K562 (cell line): ENCODE measurements around the gene HOXB3. TPM values are rescaled to one million over a fixed set of nuclear protein-coding genes. Genes with fewer than 3 reads are reported as not detected.
A peak's percentile ranks its signal among the peaks of the same experiment; 100 is the strongest.

Experiments used
- CHD4 ChIP-seq: fragments of 200-600 bp; sonication (generic); IDR thresholded peaks from 3 replicates; pipeline ENCODE4 v1.6.1; 2012; ENCODE audit warnings: low read depth, mild to moderate bottlenecking, mixed read lengths, low read length, inconsistent platforms; ENCODE audit not compliant: insufficient read depth, insufficient replicate concordance, poor library complexity, severe bottlenecking
- EHMT2 ChIP-seq: fragments of 450-650 bp; IDR thresholded peaks from 2 replicates; pipeline ENCODE4 v1.6.1; 2018; ENCODE audit warnings: antibody characterized with exemption
- HMGN3 ChIP-seq: IDR thresholded peaks from 2 replicates; pipeline ENCODE4 v1.6.1; 2011; ENCODE audit warnings: borderline replicate concordance, low read depth, mild to moderate bottlenecking, mixed read lengths, low read length; ENCODE audit not compliant: insufficient read length; ENCODE audit errors: extremely low read depth
- MBD2 ChIP-seq: sonication (generic); IDR thresholded peaks from 2 replicates; pipeline ENCODE4 v1.6.1; 2016; ENCODE audit warnings: low read depth, borderline replicate concordance
- MCM7 ChIP-seq, 2 experiments: fragments of 450-650 bp; IDR thresholded peaks; 2 replicates each; pipeline ENCODE4 v1.6.1; 2016 to 2018
- NFIC ChIP-seq: fragments of 450-650 bp; IDR thresholded peaks from 2 replicates; pipeline ENCODE4 v1.6.1; 2017; ENCODE audit warnings: mild to moderate bottlenecking, inconsistent platforms
- NFRKB ChIP-seq: fragments of 450-650 bp; IDR thresholded peaks from 2 replicates; pipeline ENCODE4 v1.6.1; 2016; ENCODE audit warnings: low read depth
- POU5F1 ChIP-seq: fragments of 150-350 bp; IDR thresholded peaks from 2 replicates; pipeline ENCODE4 v1.6.1; 2014; ENCODE audit warnings: borderline replicate concordance, low read length, low read depth, mild to moderate bottlenecking; ENCODE audit not compliant: partially characterized antibody
- RNF2 ChIP-seq: sonication (generic); IDR thresholded peaks from 2 replicates; pipeline ENCODE4 v1.6.1; 2016
- SIN3A ChIP-seq, 2 experiments: fragments of 150-350 bp in 1 of 2; IDR thresholded peaks; 2 replicates each; pipeline ENCODE4 v1.6.1; 2011 to 2016; ENCODE audit warnings: borderline replicate concordance in 2 of 2, low read depth in 2 of 2, low read length in 2 of 2, mild to moderate bottlenecking in 2 of 2, moderate library complexity in 2 of 2; ENCODE audit not compliant: control insufficient read depth in 1 of 2
- SP1 ChIP-seq: sonication (generic); formaldehyde crosslinking; IDR thresholded peaks from 2 replicates; pipeline ENCODE4 v1.8.1; 2022; ENCODE audit warnings: mild to moderate bottlenecking, missing genetic modification reagents
- SRSF3 ChIP-seq: fragments of 200-400 bp; formaldehyde crosslinking; IDR thresholded peaks from 2 replicates; pipeline ENCODE4 v1.6.1; 2016; ENCODE audit warnings: mild to moderate bottlenecking, low read length, moderate library complexity; ENCODE audit not compliant: insufficient read depth
- TEAD4 ChIP-seq, 2 experiments: sonication (generic) in 1 of 2; formaldehyde crosslinking in 1 of 2; IDR thresholded peaks; 2 replicates each; pipeline versions ENCODE4 v1.6.1 to v1.8.0; 2012 to 2022; ENCODE audit warnings: borderline replicate concordance in 1 of 2, inconsistent platforms in 1 of 2, low read length in 1 of 2, mild to moderate bottlenecking in 1 of 2, missing genetic modification reagents in 1 of 2
- ZKSCAN3 ChIP-seq: fragments of 250-450 bp; sonication (Bioruptor Pico); IDR thresholded peaks from 2 replicates; pipeline ENCODE4 v1.4.0; 2020
- ZNF174 ChIP-seq: fragments of 250-450 bp; sonication (Bioruptor Pico); IDR thresholded peaks from 2 replicates; pipeline ENCODE4 v1.4.0; 2020; ENCODE audit warnings: mild to moderate bottlenecking
- ZNF696 ChIP-seq: fragments of 250-450 bp; sonication (Bioruptor Pico); conservative IDR thresholded peaks from 2 replicates; pipeline ENCODE4 v1.4.0; 2020; ENCODE audit warnings: mild to moderate bottlenecking, moderate library complexity
- ZNF785 ChIP-seq: fragments of 250-450 bp; sonication (Bioruptor Pico); IDR thresholded peaks from 2 replicates; pipeline ENCODE4 v1.4.0; 2020; ENCODE audit warnings: mild to moderate bottlenecking
- polyA plus RNA-seq, 8 experiments: library from polyadenylated mRNA; depleted of rRNA in 4 of 8; stranded (reverse) in 5 of 8; unstranded in 3 of 8; fragments of >200 nt; fragmentation: Nextera tagmentation in 2 of 8; fragmentation: Illumina TruSeq in 1 of 8; extraction: Ambion mirVana in 2 of 8; extraction: Trizol in 1 of 8; gene quantifications; 2 replicates each; pipeline versions ENCODE4 v1.2.1 to v1.2.3, GENCODE V29; 2011 to 2014; ENCODE audit warnings: inconsistent platforms in 1 of 8, missing spikeins in 1 of 8
- total RNA-seq, 7 experiments: library from RNA; depleted of rRNA in 6 of 7; stranded (reverse); fragments of >200 nt in 6 of 7; fragmentation: Illumina TruSeq in 2 of 7; extraction: Trizol in 2 of 7; gene quantifications; 2 replicates each; pipeline versions ENCODE4 v1.2.1 to v1.2.3, GENCODE V29; 2011 to 2021; ENCODE audit warnings: low replicate concordance in 1 of 7
- TF ChIP-seq, protein P1 (sequence below): fragments of 450-650 bp; formaldehyde crosslinking; IDR thresholded peaks from 2 replicates; pipeline ENCODE4 v1.4.0; 2020; ENCODE audit warnings: mild to moderate bottlenecking, moderate library complexity
- TF ChIP-seq, protein P2 (sequence below): fragments of 250-450 bp; sonication (Bioruptor Pico); IDR thresholded peaks from 2 replicates; pipeline ENCODE4 v1.4.0; 2020; ENCODE audit warnings: mild to moderate bottlenecking, moderate library complexity
- TF ChIP-seq, protein P3 (sequence below): fragments of 450-650 bp; formaldehyde crosslinking; IDR thresholded peaks from 2 replicates; pipeline ENCODE4 v1.4.0; 2020; ENCODE audit warnings: mild to moderate bottlenecking, moderate library complexity

Gene HOXB3
- total and polyA plus RNA-seq, 9 of the 15 experiments (the other 6 are each of a cell fraction or from before 2014, with no cell fraction given), result 2.4 to 41.3 (median 20.2) TPM

DNA sequence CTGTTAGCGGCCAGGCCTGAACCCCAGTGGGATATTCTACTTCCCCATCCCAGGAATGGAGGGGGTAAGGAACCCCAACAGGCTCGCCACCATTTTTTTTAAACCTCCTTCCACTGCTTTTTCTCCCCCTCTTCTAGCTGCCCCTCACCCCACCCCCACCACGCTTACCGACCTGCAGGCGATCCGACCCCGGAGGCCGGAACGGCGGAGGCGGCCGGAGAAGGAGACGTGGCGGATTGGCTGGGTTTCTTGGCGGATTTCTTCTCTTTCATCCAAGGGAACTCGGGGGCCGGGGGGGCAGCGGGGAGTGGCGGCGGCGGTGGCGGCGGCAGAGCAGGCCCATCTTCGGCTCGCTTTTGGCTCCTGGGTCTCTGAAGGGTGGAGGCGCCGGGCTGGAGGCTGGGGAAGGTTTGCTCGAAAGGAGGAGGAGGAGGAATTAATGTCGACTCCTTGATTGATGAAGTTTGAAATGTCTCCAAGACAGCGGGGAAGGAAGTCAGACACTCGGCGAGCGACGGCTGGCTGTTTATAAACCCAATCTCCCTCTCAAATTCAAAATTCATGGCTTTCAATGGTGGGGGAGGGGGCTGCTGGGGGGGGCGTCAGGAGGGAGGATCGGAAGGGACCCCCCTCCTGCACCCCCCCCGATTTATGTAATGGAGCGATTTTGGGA is 45.6 kb downstream of the HOXB3 start (continued):
- no peak for TF ChIP-seq MBD2
- TF ChIP-seq, protein P1, sequence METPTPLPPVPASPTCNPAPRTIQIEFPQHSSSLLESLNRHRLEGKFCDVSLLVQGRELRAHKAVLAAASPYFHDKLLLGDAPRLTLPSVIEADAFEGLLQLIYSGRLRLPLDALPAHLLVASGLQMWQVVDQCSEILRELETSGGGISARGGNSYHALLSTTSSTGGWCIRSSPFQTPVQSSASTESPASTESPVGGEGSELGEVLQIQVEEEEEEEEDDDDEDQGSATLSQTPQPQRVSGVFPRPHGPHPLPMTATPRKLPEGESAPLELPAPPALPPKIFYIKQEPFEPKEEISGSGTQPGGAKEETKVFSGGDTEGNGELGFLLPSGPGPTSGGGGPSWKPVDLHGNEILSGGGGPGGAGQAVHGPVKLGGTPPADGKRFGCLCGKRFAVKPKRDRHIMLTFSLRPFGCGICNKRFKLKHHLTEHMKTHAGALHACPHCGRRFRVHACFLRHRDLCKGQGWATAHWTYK (CRISPR knock-in tag), result no peak
- peak; percentile 90; the same call in 1 of the 2 replicates for TF ChIP-seq NFRKB
- TF ChIP-seq SRSF3, result no peak
- TF ChIP-seq ZNF785 (CRISPR knock-in tag), result no peak
- TF ChIP-seq SP1 (CRISPR knock-in tag), result no peak
- TF ChIP-seq EHMT2, result no peak
- no peak for TF ChIP-seq CHD4
- TF ChIP-seq, protein P2, sequence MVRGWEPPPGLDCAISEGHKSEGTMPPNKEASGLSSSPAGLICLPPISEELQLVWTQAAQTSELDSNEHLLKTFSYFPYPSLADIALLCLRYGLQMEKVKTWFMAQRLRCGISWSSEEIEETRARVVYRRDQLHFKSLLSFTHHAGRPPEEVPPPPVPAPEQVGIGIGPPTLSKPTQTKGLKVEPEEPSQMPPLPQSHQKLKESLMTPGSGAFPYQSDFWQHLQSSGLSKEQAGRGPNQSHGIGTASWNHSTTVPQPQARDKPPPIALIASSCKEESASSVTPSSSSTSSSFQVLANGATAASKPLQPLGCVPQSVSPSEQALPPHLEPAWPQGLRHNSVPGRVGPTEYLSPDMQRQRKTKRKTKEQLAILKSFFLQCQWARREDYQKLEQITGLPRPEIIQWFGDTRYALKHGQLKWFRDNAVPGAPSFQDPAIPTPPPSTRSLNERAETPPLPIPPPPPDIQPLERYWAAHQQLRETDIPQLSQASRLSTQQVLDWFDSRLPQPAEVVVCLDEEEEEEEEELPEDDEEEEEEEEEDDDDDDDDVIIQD (CRISPR knock-in tag), result no peak
- TF ChIP-seq TEAD4 (IDR thresholded peaks at IDR 0.05; ENCODE audit: low read length), result peak; percentile 8; the same call in 1 of the 2 replicates
- no peak for TF ChIP-seq TEAD4 (CRISPR knock-in tag; IDR thresholded peaks at IDR 0.05; ENCODE audit: borderline replicate concordance)
- no peak for TF ChIP-seq ZNF696 (CRISPR knock-in tag)
- no peak for TF ChIP-seq RNF2
- TF ChIP-seq POU5F1, result no peak
- TF ChIP-seq HMGN3, result no peak
- no peak for TF ChIP-seq MCM7 (IDR thresholded peaks at IDR 0.05)
- TF ChIP-seq NFIC, result peak; percentile 49
- TF ChIP-seq SIN3A (IDR thresholded peaks at IDR 0.05; ENCODE audit: borderline replicate concordance in 2 of 2, control insufficient read depth in 1 of 2, low read depth in 2 of 2, low read length in 2 of 2), result peak in 1 of 2 experiments; percentile 31; a peak in 1 of 4 replicates
- no peak for TF ChIP-seq ZKSCAN3 (CRISPR knock-in tag)
- no peak for TF ChIP-seq ZNF174 (CRISPR knock-in tag)
- TF ChIP-seq, protein P3, sequence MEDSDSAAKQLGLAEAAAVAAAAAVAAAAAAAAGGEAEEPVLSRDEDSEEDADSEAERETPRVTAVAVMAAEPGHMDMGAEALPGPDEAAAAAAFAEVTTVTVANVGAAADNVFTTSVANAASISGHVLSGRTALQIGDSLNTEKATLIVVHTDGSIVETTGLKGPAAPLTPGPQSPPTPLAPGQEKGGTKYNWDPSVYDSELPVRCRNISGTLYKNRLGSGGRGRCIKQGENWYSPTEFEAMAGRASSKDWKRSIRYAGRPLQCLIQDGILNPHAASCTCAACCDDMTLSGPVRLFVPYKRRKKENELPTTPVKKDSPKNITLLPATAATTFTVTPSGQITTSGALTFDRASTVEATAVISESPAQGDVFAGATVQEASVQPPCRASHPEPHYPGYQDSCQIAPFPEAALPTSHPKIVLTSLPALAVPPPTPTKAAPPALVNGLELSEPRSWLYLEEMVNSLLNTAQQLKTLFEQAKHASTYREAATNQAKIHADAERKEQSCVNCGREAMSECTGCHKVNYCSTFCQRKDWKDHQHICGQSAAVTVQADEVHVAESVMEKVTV (CRISPR knock-in tag), result no peak
